ENCODE measurements around the gene SMAP2. TPM values are rescaled to one million over a fixed set of nuclear protein-coding genes. Genes with fewer than 3 reads are reported as not detected.
"Not testable (repeated sequence)": the region's sequence is repeated elsewhere in the genome, so short reads cannot be mapped to it uniquely, and the experiment has no call there.

Gene SMAP2
- total RNA-seq, 3 donors from 2014 or later = 27.2 to 64.2 (median 33.1) TPM

GRCh38 chr1:40339420-40340323 is 33.9 kb upstream of the SMAP2 start:
- Histone ChIP-seq H3K27ac (peak overlapping the region in 1 of 2 donors; percentile 5), H3K9me3 (no peaks in the 10 kb centered on the region), H3K4me1 (no peaks in the 10 kb centered on the region), H3K4me3 (peak overlapping the region in 1 of 3 donors; percentile 29), H3K36me3 (no peaks in the 10 kb centered on the region), H3K27me3 (no peaks in the 10 kb centered on the region)
- TF ChIP-seq POLR2A (IDR thresholded peaks at IDR 0.05) = no peak
- no peak for TF ChIP-seq POLR2AphosphoS5 (IDR thresholded peaks at IDR 0.05)
- TF ChIP-seq CTCF (IDR thresholded peaks at IDR 0.05) = no peak
- intact Hi-C loops (cut with DNase I; ENCODE audit: low total_unique reads) = no loop called here
- DNase-seq (ENCODE audit: low spot score in 2 of 2) = no peak

- TF ChIP-seq POLR2AphosphoS5 (IDR thresholded peaks at IDR 0.05) = no peak
- TF ChIP-seq POLR2A (IDR thresholded peaks at IDR 0.05) = no peak
- TF ChIP-seq CTCF (IDR thresholded peaks at IDR 0.05) = no peak
- H3K36me3 ChIP-seq = no peaks in the 10 kb centered on the region
- intact Hi-C loops (cut with DNase I; ENCODE audit: low total_unique reads) = no loop called here
- H3K4me3 ChIP-seq = no peak overlapping the region
- H3K27me3 ChIP-seq = no peaks in the 10 kb centered on the region
- H3K9me3 ChIP-seq = no peaks in the 10 kb centered on the region
- H3K27ac ChIP-seq = no peak overlapping the region
- no peaks in the 10 kb centered on the region for H3K4me1 ChIP-seq
- no peak for DNase-seq (ENCODE audit: low spot score in 2 of 2)
Observed at GRCh38 chr1:40341491-40342380, 31.8 kb upstream of the SMAP2 start.

- H3K27ac ChIP-seq; H3K9me3 ChIP-seq; intact Hi-C loops (cut with DNase I; ENCODE audit: low total_unique reads); DNase-seq (ENCODE audit: low spot score in 2 of 2); H3K36me3 ChIP-seq; H3K4me1 ChIP-seq; H3K4me3 ChIP-seq; H3K27me3 ChIP-seq: not testable (repeated sequence)
Observed at GRCh38 chr1:40342381-40342717, 31.2 kb upstream of the SMAP2 start.

GRCh38 chr1:40344597-40344996 is 28.9 kb upstream of the SMAP2 start:
- Histone ChIP-seq H3K4me3 (no peak overlapping the region), H3K36me3 (no peaks in the 10 kb centered on the region), H3K9me3 (no peaks in the 10 kb centered on the region), H3K4me1 (no peaks in the 10 kb centered on the region), H3K27me3 (no peaks in the 10 kb centered on the region), H3K27ac (no peak overlapping the region)
- TF ChIP-seq POLR2A (IDR thresholded peaks at IDR 0.05) = no peak
- no peak for TF ChIP-seq CTCF (IDR thresholded peaks at IDR 0.05)
- no peak for TF ChIP-seq POLR2AphosphoS5 (IDR thresholded peaks at IDR 0.05)
- intact Hi-C loops (cut with DNase I; ENCODE audit: low total_unique reads) = no loop called here
- DNase-seq (ENCODE audit: low spot score in 2 of 2) = peak in 1 of 2 donors; percentile 27

- Histone ChIP-seq H3K4me3 (no peak overlapping the region), H3K27me3 (no peaks in the 10 kb centered on the region), H3K36me3 (no peaks in the 10 kb centered on the region), H3K4me1 (no peaks in the 10 kb centered on the region), H3K9me3 (no peaks in the 10 kb centered on the region), H3K27ac (no peak overlapping the region)
- TF ChIP-seq POLR2AphosphoS5 (IDR thresholded peaks at IDR 0.05) (no peak), CTCF (IDR thresholded peaks at IDR 0.05) (no peak), POLR2A (IDR thresholded peaks at IDR 0.05) (no peak)
- DNase-seq (ENCODE audit: low spot score in 2 of 2) = no peak
- intact Hi-C loops (cut with DNase I; ENCODE audit: low total_unique reads) = no loop called here
Observed at GRCh38 chr1:40350391-40350790, 23.1 kb upstream of the SMAP2 start.
